ENCODE measurements around the gene BPIFA1.

The BPIFA1 gene

GRCh38 chr20:33239979-33240736, 4.4 kb downstream of the BPIFA1 start:
- DNase-seq = no peak

GRCh38 chr20:33240923-33241322, 5.1 kb downstream of the BPIFA1 start:
- no peak for DNase-seq

- no peak for DNase-seq
These were observed 6.7 kb downstream of the BPIFA1 start for GRCh38 chr20:33242319-33243100.

GRCh38 chr20:33246077-33246476, 10.3 kb downstream of the BPIFA1 start:
- no peak for DNase-seq

- no peak for DNase-seq
These were observed 13.7 kb downstream of the BPIFA1 start for GRCh38 chr20:33249456-33249855.

GRCh38 chr20:33250666-33251065, 14.9 kb downstream of the BPIFA1 start:
- no peak for DNase-seq

GRCh38 chr20:33251496-33251895, 15.7 kb downstream of the BPIFA1 start:
- DNase-seq = no peak

- no peak for DNase-seq
These were observed 16.7 kb downstream of the BPIFA1 start for GRCh38 chr20:33252460-33252859.

GRCh38 chr20:33255005-33255404, 19.2 kb downstream of the BPIFA1 start:
- DNase-seq = no peak

- DNase-seq = no peak
These were observed 21.4 kb downstream of the BPIFA1 start for GRCh38 chr20:33257237-33257636.

GRCh38 chr20:33259371-33259770, 23.6 kb downstream of the BPIFA1 start:
- DNase-seq = no peak

GRCh38 chr20:33261465-33261864, 25.7 kb downstream of the BPIFA1 start:
- no peak for DNase-seq

- DNase-seq = peak in 50 of 56 donors; percentile 4 to 93 (median 37)
These were observed 26.9 kb downstream of the BPIFA1 start for GRCh38 chr20:33262658-33263065.

GRCh38 chr20:33263784-33264183, 28.0 kb downstream of the BPIFA1 start:
- peak in 5 of 56 donors; percentile 5 to 23 (median 8) for DNase-seq

- DNase-seq = no peak
These were observed 31.9 kb downstream of the BPIFA1 start for GRCh38 chr20:33267701-33268100.

GRCh38 chr20:33272155-33272873, 36.5 kb downstream of the BPIFA1 start:
- DNase-seq = no peak

- DNase-seq = peak in 2 of 56 donors; percentile 12 to 15
These were observed 37.5 kb downstream of the BPIFA1 start for GRCh38 chr20:33273117-33273851.

GRCh38 chr20:33275215-33275614, 39.4 kb downstream of the BPIFA1 start:
- no peak for DNase-seq

- no peak for DNase-seq
These were observed 40.1 kb downstream of the BPIFA1 start for GRCh38 chr20:33275871-33276270.

- no peak for DNase-seq
These were observed 40.7 kb downstream of the BPIFA1 start for GRCh38 chr20:33276303-33277113.
